ENCODE data around the gene FAM53B. TPM values are rescaled to one million over a fixed set of nuclear protein-coding genes. Genes with fewer than 3 reads are reported as not detected.

Gene FAM53B
- total RNA-seq, 2 experiments from 2014 or later: 15.1 to 18.0 TPM

- no peak for TF ChIP-seq CTCF (IDR thresholded peaks at IDR 0.05)
- POLR2A ChIA-PET: no interaction called here
- no peaks in the 10 kb centered on the region for H3K36me3 Mint-ChIP-seq (ENCODE audit: low read depth)
- H3K9me3 Mint-ChIP-seq: no peaks in the 10 kb centered on the region
- H3K4me3 Mint-ChIP-seq: no peak overlapping the region
- ATAC-seq (no peak), DNase-seq (no peak)
- H3K4me1 Mint-ChIP-seq (ENCODE audit: low read depth): no peaks in the 10 kb centered on the region
- H3K27ac Mint-ChIP-seq: no peak overlapping the region
- CTCF ChIA-PET: no interaction called here
- H3K27me3 Mint-ChIP-seq: no peaks in the 10 kb centered on the region
- intact Hi-C loops (cut with micrococcal nuclease): no loop called here
These were observed 146.4 kb downstream of the FAM53B start for GRCh38 chr10:124597846-124598165.

GRCh38 chr10:124596962-124597845, 147.0 kb downstream of the FAM53B start:
- intact Hi-C loops (cut with micrococcal nuclease): no loop called here
- ChIA-PET CTCF (no interaction called here), POLR2A (no interaction called here)
- no peak for ATAC-seq
- Mint-ChIP-seq H3K4me1 (ENCODE audit: low read depth) (no peaks in the 10 kb centered on the region), H3K36me3 (ENCODE audit: low read depth) (no peaks in the 10 kb centered on the region), H3K27me3 (no peaks in the 10 kb centered on the region), H3K4me3 (no peak overlapping the region), H3K9me3 (no peaks in the 10 kb centered on the region), H3K27ac (no peak overlapping the region)
- TF ChIP-seq CTCF (IDR thresholded peaks at IDR 0.05): no peak
- no peak for DNase-seq

GRCh38 chr10:124596116-124596785, 147.9 kb downstream of the FAM53B start:
- CTCF ChIA-PET: no interaction called here
- TF ChIP-seq CTCF (IDR thresholded peaks at IDR 0.05): no peak
- peaks cover 4% of the 10 kb centered on the region for H3K36me3 Mint-ChIP-seq (ENCODE audit: low read depth)
- POLR2A ChIA-PET: no interaction called here
- ATAC-seq (no peak), DNase-seq (no peak)
- H3K9me3 Mint-ChIP-seq: peaks cover 5% of the 10 kb centered on the region
- intact Hi-C loops (cut with micrococcal nuclease): no loop called here
- H3K27ac Mint-ChIP-seq: no peak overlapping the region
- H3K4me1 Mint-ChIP-seq (ENCODE audit: low read depth): peaks cover 3% of the 10 kb centered on the region
- no peak overlapping the region for H3K4me3 Mint-ChIP-seq
- no peaks in the 10 kb centered on the region for H3K27me3 Mint-ChIP-seq

GRCh38 chr10:124595143-124595883, 148.9 kb downstream of the FAM53B start:
- POLR2A ChIA-PET: no interaction called here
- CTCF ChIA-PET: no interaction called here

More at GRCh38 chr10:124595143-124595883, 148.9 kb downstream of the FAM53B start:
- TF ChIP-seq CTCF (IDR thresholded peaks at IDR 0.05): no peak
- DNase-seq: no peak
- intact Hi-C loops (cut with micrococcal nuclease): no loop called here
- H3K27me3 Mint-ChIP-seq: no peaks in the 10 kb centered on the region
- no peak for ATAC-seq
- H3K4me1 Mint-ChIP-seq (ENCODE audit: low read depth): peaks cover 3% of the 10 kb centered on the region
- H3K36me3 Mint-ChIP-seq (ENCODE audit: low read depth): peaks cover 4% of the 10 kb centered on the region
- H3K4me3 Mint-ChIP-seq: no peak overlapping the region
- H3K27ac Mint-ChIP-seq: no peak overlapping the region
- H3K9me3 Mint-ChIP-seq: peaks cover 5% of the 10 kb centered on the region
